Islet precursor cell (in vitro differentiated cells): ENCODE measurements around the gene VEZF1.
A peak's percentile ranks its signal among the peaks of the same experiment; 100 is the strongest.

Experiments
- DNase-seq: peaks from one replicate; pipeline ENCODE4 v3.0.0-alpha.2; 2018

VEZF1 gene

GRCh38 chr17:57987581-57988300 lies at the start of gene VEZF1:
TSS of gene VEZF1 (minus strand) at chr17:57988254. CDS start at chr17:57988111, 143 bp downstream.
- peak; percentile 89 for DNase-seq

GRCh38 chr17:58032691-58033415 lies 44.8 kb upstream of the VEZF1 start:
- DNase-seq: no peak

- DNase-seq: no peak
These were observed 40.5 kb upstream of the VEZF1 start for GRCh38 chr17:58028578-58028977.

GRCh38 chr17:58020401-58020800 lies 32.3 kb upstream of the VEZF1 start:
- DNase-seq: no peak

GRCh38 chr17:58019521-58019920 lies 31.5 kb upstream of the VEZF1 start:
- DNase-seq: no peak

GRCh38 chr17:58019039-58019438 lies 31.0 kb upstream of the VEZF1 start:
- DNase-seq: no peak

- no peak for DNase-seq
These were observed 22.2 kb upstream of the VEZF1 start for GRCh38 chr17:58010067-58010799.

- DNase-seq: no peak
These were observed 20.0 kb upstream of the VEZF1 start for GRCh38 chr17:58007781-58008706.

- DNase-seq: peak; percentile 99
These were observed 19.1 kb upstream of the VEZF1 start, which contains the start of gene SRSF1 for GRCh38 chr17:58006924-58007780. TSS of gene SRSF1 (minus strand) at chr17:58007246. CDS start at chr17:58007137, 109 bp downstream.

- peak; percentile 85 for DNase-seq
These were observed 18.5 kb upstream of the VEZF1 start for GRCh38 chr17:58006560-58006923.

GRCh38 chr17:58005728-58006559 lies 17.9 kb upstream of the VEZF1 start:
- no peak for DNase-seq

- DNase-seq: no peak
These were observed 17.1 kb upstream of the VEZF1 start for GRCh38 chr17:58005031-58005727.

GRCh38 chr17:58004060-58004459 lies 16.0 kb upstream of the VEZF1 start:
- no peak for DNase-seq

- no peak for DNase-seq
These were observed 14.9 kb upstream of the VEZF1 start for GRCh38 chr17:58002973-58003372.

- no peak for DNase-seq
These were observed 14.3 kb upstream of the VEZF1 start for GRCh38 chr17:58002154-58002948.

GRCh38 chr17:58001461-58002124 lies 13.5 kb upstream of the VEZF1 start:
- no peak for DNase-seq

GRCh38 chr17:57999496-58000017 lies 11.5 kb upstream of the VEZF1 start:
- no peak for DNase-seq

GRCh38 chr17:57999010-57999495 lies 11.0 kb upstream of the VEZF1 start:
- no peak for DNase-seq
